GM04504 (cell line): ENCODE measurements around the gene ATP6V0C.
"Not testable (repeated sequence)": the region's sequence is repeated elsewhere in the genome, so short reads cannot be mapped to it uniquely, and the experiment has no call there.

Experiments
- DNase-seq: peaks from one replicate; pipeline ENCODE4 v3.0.0-alpha.2; 2012; ENCODE audit warnings: low read depth

ATP6V0C gene

DNA sequence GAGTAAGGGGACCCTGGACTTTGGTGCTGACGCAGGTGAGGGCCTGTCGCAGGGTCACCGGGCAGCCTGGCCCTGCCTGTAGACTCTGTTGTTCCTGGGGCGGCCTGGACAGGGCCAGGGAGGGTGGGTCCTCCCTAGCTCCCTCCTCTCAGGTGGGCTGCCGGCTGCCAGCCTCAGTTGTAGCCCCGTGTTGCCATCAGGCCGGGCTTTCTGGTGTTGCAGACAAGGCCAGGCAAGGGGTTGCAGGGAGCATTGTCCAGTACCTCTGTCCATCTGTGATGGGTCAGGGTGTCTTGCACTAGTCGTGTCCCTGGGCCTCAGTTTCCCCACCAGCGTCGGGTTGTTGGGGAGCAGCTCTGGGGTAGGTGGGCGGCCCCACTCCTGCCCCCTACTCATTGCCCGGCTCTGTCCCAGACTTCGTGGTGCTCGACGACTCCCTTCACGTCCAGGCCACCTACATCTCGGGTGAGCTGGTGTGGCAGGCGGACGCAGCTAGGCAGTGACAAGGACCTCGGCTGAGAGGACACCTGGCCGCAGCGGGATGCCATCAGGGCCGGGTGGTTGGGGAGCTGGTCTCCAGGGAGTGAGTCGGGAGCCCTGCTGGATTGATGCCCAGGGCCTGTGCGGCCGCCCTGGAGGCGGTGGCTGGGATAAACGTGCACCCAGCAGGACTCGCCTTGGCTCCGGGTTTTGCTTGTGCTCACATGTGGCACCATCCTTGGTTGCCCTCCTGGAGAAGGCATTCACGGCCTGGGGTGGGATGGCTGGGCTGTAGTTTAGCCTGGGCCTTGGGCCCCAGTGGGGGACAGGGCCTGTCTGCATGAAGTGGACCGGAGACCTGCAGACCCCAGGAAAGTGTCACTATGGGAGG lies 15.5 kb downstream of the ATP6V0C start:
- DNase-seq, result no peak

DNA sequence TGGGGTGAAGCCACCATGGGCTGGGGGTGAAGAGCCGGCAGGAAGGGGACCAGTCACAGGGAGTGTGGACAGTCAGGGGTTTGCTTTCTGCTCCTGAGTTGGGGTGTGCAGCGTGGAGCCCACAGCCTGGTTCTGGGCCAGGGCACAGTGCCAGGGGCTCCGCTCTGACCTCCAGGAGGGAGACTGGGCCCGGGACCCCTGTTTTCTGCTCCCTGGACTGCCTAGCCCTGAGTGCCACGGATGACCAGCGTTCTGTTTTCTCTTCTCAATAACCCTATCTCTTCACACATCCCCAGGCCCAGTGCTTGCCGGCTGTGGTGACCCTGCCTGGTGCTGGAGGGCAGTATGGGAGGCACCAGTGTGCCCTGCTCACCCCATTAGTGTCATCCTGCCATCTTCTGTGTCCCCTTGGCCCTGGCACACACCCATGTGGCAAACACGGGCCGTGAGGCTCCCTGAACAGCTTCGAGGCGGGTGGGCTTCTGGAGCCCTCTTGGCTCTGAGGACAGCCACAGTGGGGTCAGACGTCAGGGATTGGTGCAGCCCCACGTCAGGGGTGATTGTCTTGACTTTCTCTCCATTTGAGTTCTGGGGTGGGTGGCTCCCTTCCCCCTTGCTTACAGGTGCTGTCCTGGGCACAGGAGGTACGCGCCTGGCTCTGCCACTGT lies 16.3 kb downstream of the ATP6V0C start:
- DNase-seq, result no peak

DNA sequence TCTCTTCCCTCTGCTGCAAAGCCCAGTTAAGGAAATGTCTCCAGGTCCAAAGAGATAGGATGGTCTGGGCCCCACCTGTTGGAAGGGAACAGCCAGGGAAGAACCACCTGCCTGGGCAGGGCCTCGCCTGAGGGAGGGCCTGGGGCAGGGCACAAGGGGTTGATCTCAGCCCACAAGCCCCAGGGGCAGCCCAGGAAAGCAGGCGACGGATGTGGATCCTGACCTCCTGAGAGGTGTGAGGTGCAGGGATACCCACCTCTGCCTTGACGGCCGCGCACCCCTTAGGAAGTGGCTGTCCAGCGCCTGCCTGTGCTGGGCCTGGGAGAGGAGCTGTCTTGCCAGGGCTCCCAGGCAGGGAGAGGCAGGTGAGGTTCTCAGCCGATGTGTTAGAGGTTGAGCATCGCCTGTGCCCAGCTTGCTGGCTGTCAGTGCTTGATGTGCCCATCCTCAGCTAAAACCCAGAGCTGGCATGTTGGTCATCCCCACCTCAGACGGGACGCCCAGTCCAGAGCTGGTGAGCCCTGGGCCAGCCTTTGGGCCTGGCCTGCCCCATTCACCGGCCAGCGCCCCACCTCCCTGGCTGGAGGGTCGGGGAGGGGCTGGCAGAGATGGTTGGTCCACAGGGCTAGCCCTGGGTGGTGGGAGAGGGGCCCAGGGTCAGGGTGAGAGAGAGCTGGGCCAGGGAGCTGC lies 17.0 kb downstream of the ATP6V0C start:
- no peak for DNase-seq

DNA sequence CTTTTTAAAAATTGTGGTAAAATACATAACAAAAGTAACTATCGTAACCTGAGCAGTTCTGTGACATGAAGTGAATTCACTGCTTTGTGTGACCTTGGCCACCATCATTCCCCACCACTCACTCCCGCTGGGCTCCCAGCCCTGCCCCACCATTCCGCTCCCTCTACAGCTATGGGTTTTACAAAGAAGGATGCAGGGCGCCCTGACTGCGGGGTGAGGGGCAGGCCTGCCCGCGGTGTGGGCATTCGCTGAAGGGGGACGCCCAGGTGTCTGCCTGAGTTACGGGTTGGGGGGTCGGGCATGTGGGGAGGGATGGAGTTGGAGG lies 17.6 kb downstream of the ATP6V0C start, which contains the start of gene CEMP1:
TSS of gene CEMP1 (minus strand) at position 38 of the 325 bp plus-strand sequence. CDS start 335 bp downstream, outside the sequence.
- no peak for DNase-seq

DNA sequence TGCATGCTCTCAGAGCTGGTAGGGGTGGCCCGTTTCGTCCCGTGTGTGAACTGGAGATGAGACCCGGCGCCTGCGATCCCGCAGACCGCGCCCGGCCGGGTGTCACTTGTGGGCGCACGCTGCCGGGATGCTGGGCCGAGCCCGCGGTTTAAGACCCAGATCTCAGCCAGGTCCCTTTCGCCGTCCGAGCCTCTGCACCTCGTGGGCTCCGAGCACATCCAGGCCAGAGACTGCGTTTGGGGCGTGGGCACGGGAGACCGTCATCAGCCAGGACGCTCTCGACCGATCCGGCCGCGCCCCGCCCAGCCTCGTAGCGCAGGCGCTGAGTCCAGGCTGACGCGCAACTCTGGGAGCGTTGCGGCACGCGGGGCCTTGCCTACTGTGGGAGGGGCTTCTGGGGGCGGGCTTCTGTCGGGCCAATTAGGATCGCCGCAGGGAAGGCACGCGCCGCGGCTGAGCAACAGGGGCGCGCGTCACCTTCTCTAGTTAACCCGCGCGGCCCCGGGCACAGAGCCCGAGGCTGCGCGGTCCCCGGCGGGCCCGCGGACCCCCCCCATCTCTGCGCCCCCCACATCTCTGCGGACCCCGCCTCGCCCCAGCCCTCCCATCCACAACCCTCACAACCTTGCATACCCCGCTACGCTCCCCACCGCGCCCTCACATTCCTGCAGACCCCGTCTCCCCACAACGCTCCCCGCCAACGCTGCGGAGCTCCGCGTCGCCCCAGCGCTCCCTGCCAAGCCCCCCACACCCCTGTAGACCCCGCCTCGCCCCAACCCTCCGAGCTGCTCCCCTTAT lies 18.1 kb downstream of the ATP6V0C start:
- DNase-seq, result peak; percentile 94

DNA sequence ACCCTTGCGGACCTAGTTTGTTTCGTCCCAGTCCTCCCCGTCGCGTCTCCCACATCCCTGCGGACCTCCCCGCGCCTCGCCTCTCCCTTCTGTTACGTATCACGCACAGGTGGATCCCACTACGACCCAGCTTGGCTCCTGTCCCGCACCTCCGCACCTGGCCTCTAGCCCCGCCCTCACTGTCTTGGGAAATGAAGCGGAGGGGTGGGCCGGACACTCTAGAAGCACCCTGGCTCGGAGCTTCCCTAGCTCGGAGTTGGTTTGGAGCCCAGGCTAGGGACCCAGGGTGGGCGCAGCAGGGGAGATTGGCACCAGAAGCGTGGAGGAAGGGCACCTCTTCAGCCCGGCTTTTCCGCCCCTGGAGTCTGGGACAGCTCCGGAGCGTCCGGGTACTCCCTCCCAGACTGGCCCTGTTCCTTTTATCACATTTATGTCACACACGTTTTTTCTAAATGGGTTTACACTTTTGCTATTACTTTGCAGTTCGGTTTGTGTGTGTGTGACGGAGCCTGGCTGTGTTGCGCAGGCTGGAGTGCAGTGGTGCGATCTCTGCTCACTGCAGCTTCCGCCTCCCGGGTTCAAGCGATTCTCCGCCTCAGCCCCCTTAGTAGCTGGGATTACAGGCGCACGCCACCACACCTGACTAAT lies 18.9 kb downstream of the ATP6V0C start:
- DNase-seq, result no peak

DNA sequence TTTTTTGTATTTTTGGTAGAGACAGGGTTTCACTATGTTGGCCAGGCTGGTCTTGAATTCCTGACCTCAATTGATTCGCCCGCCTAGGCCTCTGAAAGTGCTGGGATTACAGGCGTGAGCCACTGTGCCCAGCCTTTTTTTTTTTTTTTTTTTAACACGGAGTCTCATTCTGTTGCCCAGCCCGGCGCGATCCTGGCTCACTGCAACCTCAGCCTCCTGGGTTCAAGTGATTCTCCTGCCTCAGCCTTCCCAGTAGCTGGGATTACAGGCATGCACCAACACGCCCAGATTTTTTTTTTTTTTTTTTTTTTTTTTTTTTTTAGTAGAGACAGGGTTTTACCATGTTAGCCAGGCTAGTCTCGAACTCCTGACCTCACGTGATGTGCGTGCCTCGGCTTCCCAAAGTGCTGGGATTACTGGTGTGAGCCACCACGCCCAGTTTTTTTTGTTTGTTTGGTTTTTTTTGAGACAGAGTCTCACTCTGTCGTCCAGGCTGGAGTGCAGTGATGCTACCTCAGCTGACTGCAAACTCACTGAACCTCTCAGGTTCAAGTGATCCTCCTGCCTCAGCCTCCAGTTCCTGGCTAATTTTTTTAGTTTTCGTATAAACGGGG lies 19.5 kb downstream of the ATP6V0C start:
- not testable (repeated sequence) for DNase-seq

DNA sequence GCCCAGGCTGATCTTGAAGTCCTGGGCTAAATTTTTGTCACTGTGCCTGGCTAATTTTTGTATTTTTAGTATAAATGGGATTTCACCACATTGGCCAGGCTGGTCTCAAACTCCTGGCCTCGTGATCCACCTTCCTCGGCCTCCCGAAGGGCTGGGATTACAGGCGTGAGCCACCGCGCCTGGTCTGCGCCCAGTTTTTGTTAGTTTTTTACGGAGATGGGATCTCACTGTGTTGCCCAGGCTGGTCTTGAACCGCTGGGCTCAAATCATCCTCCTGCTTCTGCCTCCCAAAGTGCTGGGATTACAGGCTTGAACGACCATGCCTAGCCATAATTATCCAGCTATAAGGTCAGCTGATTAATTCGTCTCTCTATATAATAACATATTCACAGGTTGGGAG lies 20.2 kb downstream of the ATP6V0C start:
- no peak for DNase-seq

DNA sequence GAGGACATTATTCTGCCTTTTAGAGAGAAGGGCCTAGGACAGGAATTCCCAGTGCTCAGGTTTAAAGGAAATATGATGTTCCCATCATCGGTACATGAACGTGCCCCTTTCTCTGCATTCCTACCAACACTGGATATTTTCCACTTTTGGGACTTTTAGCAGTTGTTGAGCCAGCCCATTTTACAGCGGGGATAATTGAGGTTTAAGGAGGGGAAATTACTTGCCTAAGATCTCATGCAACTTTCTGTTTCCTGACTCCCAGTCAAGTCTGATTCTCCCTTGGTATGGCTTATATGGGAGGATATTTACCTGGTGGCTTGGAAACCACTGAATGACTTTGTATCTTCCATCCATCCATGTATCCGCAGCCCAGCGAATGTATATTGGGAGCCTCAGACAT lies 20.6 kb downstream of the ATP6V0C start:
- DNase-seq, result not testable (repeated sequence)

DNA sequence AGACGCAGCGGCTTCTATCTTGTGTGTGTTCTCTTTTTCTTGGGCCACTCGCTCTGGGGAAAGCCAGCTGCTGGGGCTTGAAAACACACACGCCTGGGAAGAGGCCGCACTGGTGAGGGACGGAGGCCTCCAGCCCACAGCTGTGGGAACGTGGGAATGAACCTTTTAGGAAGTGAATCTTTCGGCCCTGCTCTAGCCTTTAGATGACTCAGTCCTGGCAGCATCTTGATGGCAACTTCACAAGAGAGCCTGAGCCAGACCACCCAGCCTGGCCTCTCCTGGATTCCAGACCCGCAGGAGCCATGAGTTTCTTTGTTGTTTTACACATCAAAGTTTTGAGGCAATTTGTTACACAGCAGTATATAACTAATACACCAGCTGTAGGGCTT lies 21.9 kb downstream of the ATP6V0C start:
- peak; percentile 83 for DNase-seq

DNA sequence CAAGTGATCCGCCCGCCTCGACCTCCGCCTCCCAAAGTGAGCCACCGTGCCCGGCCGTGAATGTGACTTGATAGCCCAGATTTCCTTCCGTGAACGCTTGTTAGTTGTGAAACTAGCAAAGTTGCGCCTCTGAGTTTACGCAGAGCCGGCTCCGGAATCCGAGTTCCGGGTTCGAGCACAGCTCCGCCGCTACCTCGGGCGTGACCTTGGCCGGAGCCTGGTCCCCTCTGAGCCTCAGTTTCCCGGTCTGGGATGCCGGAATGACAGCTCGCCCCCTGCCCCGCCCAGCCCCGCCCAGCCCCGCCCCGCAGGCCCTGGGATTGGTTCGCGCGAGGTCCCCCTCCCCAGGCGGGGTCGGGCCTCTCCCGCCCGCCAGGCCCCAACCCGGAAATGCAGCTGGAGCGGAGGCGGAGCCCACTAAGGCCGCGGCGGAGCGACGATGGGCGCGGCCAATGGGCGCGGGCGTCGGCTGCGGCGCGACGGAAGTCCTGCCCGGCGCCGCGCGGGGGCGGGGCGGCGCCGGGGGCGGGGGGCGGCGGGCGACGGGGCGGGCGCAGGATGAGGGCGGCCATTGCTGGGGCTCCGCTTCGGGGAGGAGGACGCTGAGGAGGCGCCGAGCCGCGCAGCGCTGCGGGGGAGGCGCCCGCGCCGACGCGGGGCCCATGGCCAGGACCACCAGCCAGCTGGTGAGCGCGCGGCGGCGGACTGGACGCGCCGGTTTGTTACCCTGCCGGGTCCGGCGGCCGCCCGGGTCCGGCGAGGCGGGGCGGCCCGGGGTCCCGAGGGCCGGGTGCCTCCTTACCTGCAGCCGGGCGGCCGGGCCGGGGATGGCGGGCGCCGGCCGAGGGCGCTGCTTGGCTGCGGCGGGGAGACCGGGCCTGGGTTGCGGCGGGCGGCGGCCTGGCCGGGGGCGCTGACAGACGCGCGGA lies 24.0 kb downstream of the ATP6V0C start, which contains the start of gene PDPK1:
TSS of gene PDPK1 (plus strand) at position 571 of the 929 bp plus-strand sequence. CDS start at position 663, 92 bp downstream.
- peak; percentile 90 for DNase-seq

DNA sequence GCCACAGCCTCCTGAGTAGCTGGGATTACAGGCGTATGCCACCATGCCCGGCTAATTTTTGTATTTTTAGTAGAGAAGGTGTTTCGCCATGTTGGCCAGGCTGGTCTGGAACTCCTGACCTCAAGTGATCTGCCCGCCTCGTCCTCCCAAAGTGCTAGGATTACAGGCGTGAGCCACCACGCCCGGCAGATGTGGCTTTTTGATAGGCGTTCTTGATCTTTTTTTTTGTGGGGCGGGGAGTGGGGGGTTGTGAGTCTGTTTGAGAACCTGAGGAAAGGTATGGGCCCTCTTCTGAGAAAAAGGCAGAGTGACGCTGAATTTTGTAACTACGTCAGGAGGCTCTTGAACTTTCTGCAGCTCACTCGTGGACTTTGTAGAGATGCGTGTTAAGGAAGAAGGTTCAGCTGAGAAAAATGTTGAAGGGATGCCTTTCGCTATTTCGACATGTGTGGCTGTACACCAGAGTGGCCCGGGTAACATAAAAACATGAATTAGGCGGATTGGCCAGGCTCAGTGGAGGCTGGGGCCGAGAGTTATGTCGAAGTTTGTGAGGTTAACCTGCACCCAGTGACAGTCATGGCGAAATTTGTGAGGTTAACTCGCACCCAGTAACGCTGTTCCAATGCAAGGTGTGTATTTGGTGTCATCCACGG lies 25.6 kb downstream of the ATP6V0C start:
- not testable (repeated sequence) for DNase-seq

DNA sequence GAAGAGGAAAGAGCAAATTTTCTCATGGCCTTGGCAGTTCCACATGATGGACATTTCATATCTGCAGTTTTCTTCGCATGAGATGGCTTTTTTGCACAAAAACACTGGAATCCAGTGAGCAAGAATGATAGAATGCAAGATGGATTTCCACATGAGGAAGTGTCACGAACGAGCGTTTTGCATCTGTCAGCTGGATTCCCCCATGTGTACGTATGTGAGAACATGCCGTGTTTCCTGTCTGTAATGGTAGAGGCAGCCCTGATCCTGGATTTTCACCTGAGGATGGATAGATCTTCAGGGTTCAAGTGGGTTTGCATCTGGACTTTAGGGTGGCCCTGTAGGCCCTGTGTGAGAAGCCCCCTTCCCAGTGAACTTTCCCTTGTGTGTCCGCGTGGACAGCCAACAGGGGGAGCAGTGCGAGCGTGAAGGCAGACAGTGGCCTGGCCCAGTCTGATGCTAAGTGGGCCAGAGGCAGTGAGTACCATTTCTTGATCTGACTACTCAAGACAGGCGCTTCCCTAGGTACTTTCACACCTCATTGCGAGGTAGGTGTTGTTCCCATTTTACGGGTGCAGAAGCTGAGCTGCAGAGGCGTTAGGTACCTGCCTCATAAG lies 26.2 kb downstream of the ATP6V0C start:
- DNase-seq, result not testable (repeated sequence)

DNA sequence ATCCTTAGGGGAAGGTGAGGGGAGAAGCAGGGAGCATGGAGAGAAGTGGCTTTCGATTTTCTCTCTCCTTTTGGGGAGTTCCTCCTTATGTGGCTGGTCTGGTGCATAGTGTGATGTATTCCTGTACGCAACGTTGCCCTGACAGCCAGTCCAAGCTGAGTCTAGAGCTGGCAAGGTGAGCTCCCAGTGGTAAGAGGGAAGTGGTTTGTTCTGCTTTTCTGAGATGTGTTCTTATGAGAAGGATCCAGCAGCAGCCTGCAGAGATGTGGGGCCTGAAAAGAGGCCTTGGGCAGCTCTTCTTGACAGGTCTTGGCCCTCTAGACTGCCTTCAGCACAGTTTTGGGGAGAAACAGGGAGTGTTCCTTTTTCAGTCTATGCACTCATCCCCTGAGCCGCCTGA lies 27.2 kb downstream of the ATP6V0C start:
- DNase-seq, result not testable (repeated sequence)

DNA sequence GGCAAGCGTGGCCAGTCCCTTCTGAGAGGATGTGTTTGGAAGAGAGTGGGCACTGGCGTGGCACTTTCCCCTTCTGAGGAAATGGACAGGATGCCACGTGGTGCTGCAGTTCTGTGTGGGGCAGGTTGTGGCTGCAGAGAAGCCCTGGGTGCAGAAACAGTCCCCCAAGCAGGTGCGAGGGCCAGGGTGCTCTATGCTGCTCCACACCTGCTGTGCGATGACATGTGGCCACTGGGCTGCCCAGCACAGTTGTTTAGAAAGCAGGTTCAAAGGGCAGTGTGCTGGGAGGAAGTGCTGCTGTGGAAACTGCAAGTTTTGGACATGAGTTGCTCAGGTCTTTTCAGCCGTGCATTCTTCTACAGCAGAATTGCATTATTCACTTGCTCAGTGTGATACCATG lies 27.7 kb downstream of the ATP6V0C start:
- DNase-seq, result not testable (repeated sequence)

DNA sequence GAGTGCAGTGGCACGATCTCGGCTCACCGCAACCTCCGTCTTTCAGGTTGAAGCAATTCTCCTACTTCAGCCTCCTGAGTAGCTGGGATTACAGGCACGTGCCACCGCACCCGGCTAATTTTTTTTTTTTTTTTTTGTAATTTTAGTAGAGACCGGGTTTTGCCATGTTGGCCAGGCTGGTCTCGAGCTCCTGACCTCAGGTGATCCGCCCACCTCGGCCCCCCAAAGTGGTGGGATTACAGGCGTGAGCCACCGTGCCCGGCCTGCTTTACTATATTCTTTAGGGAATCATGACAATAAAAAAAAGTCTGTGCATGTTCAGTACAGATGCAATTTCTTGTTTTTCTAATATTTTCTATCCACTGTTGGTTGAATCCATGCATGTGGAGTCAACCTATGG lies 30.0 kb downstream of the ATP6V0C start:
- DNase-seq, result not testable (repeated sequence)

DNA sequence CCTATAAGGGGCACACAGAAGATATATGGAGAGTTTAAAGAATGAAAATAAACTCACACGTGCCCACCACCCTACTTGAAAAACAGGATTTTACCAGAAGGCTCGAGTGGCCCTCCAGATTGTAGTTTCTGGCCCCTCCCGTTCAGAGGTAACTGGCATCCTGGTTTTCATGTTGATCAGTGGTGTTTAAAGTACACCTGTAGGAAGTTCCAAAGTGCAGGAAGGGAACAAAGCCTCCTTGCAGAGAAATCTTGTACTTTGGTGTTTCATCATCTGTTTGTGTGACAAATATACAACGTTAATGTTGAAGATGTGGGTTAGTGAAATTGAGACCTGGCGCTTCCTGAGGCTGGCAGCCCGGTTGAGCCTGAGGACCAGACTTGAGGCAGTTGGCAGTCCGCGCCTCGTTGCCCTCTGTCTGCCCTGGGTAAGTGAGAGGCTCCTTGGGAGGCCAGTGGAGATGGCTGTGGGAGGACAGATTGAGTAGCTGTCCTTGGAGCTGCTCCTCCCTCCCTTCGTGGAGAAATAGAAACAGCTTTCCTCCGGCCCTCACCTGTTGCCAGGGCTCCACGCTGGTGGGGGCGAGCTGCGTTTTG lies 36.6 kb downstream of the ATP6V0C start:
- DNase-seq, result not testable (repeated sequence)

DNA sequence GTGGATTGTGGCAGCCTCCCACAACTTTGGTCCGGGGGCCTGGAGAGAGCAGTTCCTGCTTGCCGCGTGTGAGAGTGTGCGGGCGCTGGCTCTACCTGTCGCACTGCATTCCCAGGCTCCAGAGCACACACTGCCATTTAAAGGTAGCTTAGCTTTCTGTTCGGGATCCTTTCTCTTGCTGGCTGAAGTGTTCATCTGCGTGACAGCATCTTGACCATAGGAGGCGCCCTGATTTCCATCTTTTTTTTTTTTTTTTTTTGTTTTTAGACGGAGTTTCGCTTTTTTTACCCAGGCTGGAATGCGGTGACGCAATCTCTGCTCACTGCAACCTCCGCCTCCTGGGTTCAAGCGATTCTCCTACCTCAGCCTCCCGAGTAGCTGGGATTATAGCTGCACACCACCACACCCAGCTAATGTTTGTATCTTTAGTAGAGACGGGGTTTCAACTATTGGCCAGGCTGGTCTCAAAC lies 37.7 kb downstream of the ATP6V0C start:
- not testable (repeated sequence) for DNase-seq
